ENCODE data around the gene CREBL2.

DNA sequence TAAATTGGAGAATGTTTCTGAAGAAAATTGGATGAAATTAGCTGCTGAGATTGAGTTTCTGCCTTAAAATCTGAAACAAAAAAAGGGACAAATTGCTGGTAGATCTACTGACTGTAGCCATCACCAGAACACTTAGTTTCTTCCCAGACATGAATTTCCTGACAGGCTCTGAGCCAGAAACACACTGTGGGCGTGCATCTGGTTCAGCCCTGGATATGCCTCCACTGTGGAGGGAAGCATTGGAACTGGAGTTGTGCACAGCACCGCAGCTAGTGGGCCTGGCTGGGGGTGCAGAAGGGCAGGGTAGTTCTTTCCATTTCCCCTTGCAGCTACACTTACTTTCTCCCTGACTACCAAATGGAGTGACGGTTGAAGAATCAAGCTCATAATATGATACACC is 31.2 kb downstream of the CREBL2 start:
- TF ChIP-seq CTCF (IDR thresholded peaks at IDR 0.05) (no peak), POLR2A (IDR thresholded peaks at IDR 0.05) (no peak)
